Ascending aorta (tissue), 2 donors: ENCODE measurements around the gene NOD2. TPM values are rescaled to one million over a fixed set of nuclear protein-coding genes. Genes with fewer than 3 reads are reported as not detected.

Experiments used
- DNase-seq, 2 donors: peaks; one replicate each; pipeline ENCODE4 v3.0.0-alpha.2; 2019; ENCODE audit warnings: low spot score in 2 of 2
- H3K27ac ChIP-seq, 2 donors: fragments of 200-600 bp; sonication (generic); one replicate each; pipeline ENCODE4 v1.5.1; 2016 to 2017; ENCODE audit warnings: mild to moderate bottlenecking in 1 of 2
- H3K27me3 ChIP-seq: fragments of 200-600 bp; sonication (generic); one replicate; pipeline ENCODE4 v1.5.1; 2017
- H3K36me3 ChIP-seq, 2 donors: fragments of 200-600 bp; sonication (generic); one replicate each; pipeline ENCODE4 v1.5.1; 2016
- H3K4me1 ChIP-seq, 2 donors: fragments of 200-600 bp; sonication (generic); one replicate each; pipeline ENCODE4 v1.5.1; 2016 to 2017; ENCODE audit warnings: mild to moderate bottlenecking in 1 of 2
- H3K4me3 ChIP-seq, 2 donors: fragments of 200-600 bp; sonication (generic); one replicate each; pipeline ENCODE4 v1.5.1; 2016 to 2017; ENCODE audit warnings: mild to moderate bottlenecking in 1 of 2
- H3K9me3 ChIP-seq, 2 donors: fragments of 200-600 bp; sonication (generic); one replicate each; pipeline ENCODE4 v1.5.1; 2016
- CTCF ChIP-seq, 3 experiments: fragments of 200-600 bp in 2 of 3; fragments of 450-650 bp in 1 of 3; sonication (generic) in 2 of 3; IDR thresholded peaks; one replicate each; pipeline ENCODE4 v1.5.1; 2016 to 2019; ENCODE audit warnings: antibody characterized with exemption in 3 of 3, mild to moderate bottlenecking in 1 of 3, moderate library complexity in 1 of 3
- intact Hi-C: fragments of 100-400 bp; cut with DNase I; formaldehyde crosslinking; loops from one replicate; pipeline ENCODE4 v1.15.1; 2023
- total RNA-seq: library from RNA; depleted of rRNA; stranded (reverse); fragments of >200 nt; gene quantifications from one replicate; pipeline ENCODE4 v1.1.0, GENCODE V29; 2016

The NOD2 gene
- total RNA-seq, 1 donor from 2014 or later = 3.8 TPM

GRCh38 chr16:50683689-50684374, 9.6 kb upstream of the NOD2 start:
- TF ChIP-seq CTCF (IDR thresholded peaks at IDR 0.05) = no peak
- intact Hi-C loops = no loop called here
- Histone ChIP-seq H3K4me3 (no peak overlapping the region), H3K9me3 (no peaks in the 10 kb centered on the region), H3K27ac (no peak overlapping the region), H3K27me3 (no peaks in the 10 kb centered on the region), H3K36me3 (no peaks in the 10 kb centered on the region), H3K4me1 (no peaks in the 10 kb centered on the region)
- DNase-seq = no peak

- no peaks in the 10 kb centered on the region for H3K9me3 ChIP-seq
- no peak for TF ChIP-seq CTCF (IDR thresholded peaks at IDR 0.05)
- H3K27me3 ChIP-seq = no peaks in the 10 kb centered on the region
- intact Hi-C loops = no loop called here
- DNase-seq = no peak
- H3K36me3 ChIP-seq = no peaks in the 10 kb centered on the region
- H3K4me1 ChIP-seq = no peaks in the 10 kb centered on the region
- H3K27ac ChIP-seq = no peak overlapping the region
- no peak overlapping the region for H3K4me3 ChIP-seq
Observed at GRCh38 chr16:50684823-50685461, 8.5 kb upstream of the NOD2 start.

- Histone ChIP-seq H3K9me3 (no peaks in the 10 kb centered on the region), H3K4me3 (no peak overlapping the region), H3K27ac (no peak overlapping the region), H3K36me3 (no peaks in the 10 kb centered on the region), H3K4me1 (no peaks in the 10 kb centered on the region), H3K27me3 (no peaks in the 10 kb centered on the region)
- intact Hi-C loops = no loop called here
- no peak for TF ChIP-seq CTCF (IDR thresholded peaks at IDR 0.05)
- DNase-seq = no peak
Observed at GRCh38 chr16:50685462-50686063, 7.8 kb upstream of the NOD2 start.

GRCh38 chr16:50688083-50688482, 5.3 kb upstream of the NOD2 start:
- Histone ChIP-seq H3K4me3 (no peak overlapping the region), H3K27me3 (no peaks in the 10 kb centered on the region), H3K9me3 (no peaks in the 10 kb centered on the region), H3K27ac (no peak overlapping the region), H3K36me3 (no peaks in the 10 kb centered on the region), H3K4me1 (no peaks in the 10 kb centered on the region)
- intact Hi-C loops = no loop called here
- no peak for DNase-seq
- no peak for TF ChIP-seq CTCF (IDR thresholded peaks at IDR 0.05)

GRCh38 chr16:50688867-50689266, 4.5 kb upstream of the NOD2 start:
- Histone ChIP-seq H3K4me1 (peaks cover 3% of the 10 kb centered on the region in 2 donors), H3K9me3 (no peaks in the 10 kb centered on the region), H3K36me3 (no peaks in the 10 kb centered on the region), H3K4me3 (no peak overlapping the region), H3K27ac (no peak overlapping the region), H3K27me3 (no peaks in the 10 kb centered on the region)
- TF ChIP-seq CTCF (IDR thresholded peaks at IDR 0.05) = no peak
- intact Hi-C loops = no loop called here
- no peak for DNase-seq
